GM18502 (cell line): ENCODE measurements around the gene COL27A1.

Source experiments
- ATAC-seq: cut with Tn5 transposase; IDR thresholded peaks from one replicate; pipeline ENCODE4 v1.9.1; 2021; ENCODE audit warnings: mild to moderate bottlenecking; ENCODE audit not compliant: unreplicated experiment, poor library complexity

COL27A1 gene

GRCh38 chr9:114291064-114291474 lies 135.7 kb downstream of the COL27A1 start:
- ATAC-seq = no peak

- no peak for ATAC-seq
These were observed 136.7 kb downstream of the COL27A1 start for GRCh38 chr9:114291886-114292590.

GRCh38 chr9:114294664-114295063 lies 139.3 kb downstream of the COL27A1 start:
- ATAC-seq = no peak

- ATAC-seq = no peak
These were observed 141.0 kb downstream of the COL27A1 start for GRCh38 chr9:114296338-114296737.

GRCh38 chr9:114299286-114300152 lies 144.2 kb downstream of the COL27A1 start:
- ATAC-seq = no peak

GRCh38 chr9:114300153-114300845 lies 145.0 kb downstream of the COL27A1 start:
- ATAC-seq = no peak

- no peak for ATAC-seq
These were observed 145.8 kb downstream of the COL27A1 start for GRCh38 chr9:114300846-114301797.

GRCh38 chr9:114301798-114302565 lies 146.6 kb downstream of the COL27A1 start:
- ATAC-seq = no peak

GRCh38 chr9:114302727-114303126 lies 147.4 kb downstream of the COL27A1 start:
- no peak for ATAC-seq

GRCh38 chr9:114303571-114303970 lies 148.2 kb downstream of the COL27A1 start:
- no peak for ATAC-seq

GRCh38 chr9:114303977-114304376 lies 148.6 kb downstream of the COL27A1 start:
- no peak for ATAC-seq

GRCh38 chr9:114304416-114305188 lies 149.3 kb downstream of the COL27A1 start:
- no peak for ATAC-seq

GRCh38 chr9:114307899-114308267 lies 152.5 kb downstream of the COL27A1 start:
- no peak for ATAC-seq

GRCh38 chr9:114308361-114308950 lies 153.1 kb downstream of the COL27A1 start:
- ATAC-seq = no peak

- ATAC-seq = no peak
These were observed 153.8 kb downstream of the COL27A1 start for GRCh38 chr9:114309096-114309495.

- ATAC-seq = no peak
These were observed 155.4 kb downstream of the COL27A1 start for GRCh38 chr9:114310471-114311450.
